Adrenal gland (tissue), 12 donors: ENCODE results near the gene LAMB1. TPM values are rescaled to one million over a fixed set of nuclear protein-coding genes. Genes with fewer than 3 reads are reported as not detected.

ENCODE experiments used
- DNase-seq, 7 donors: peaks; one replicate each; pipeline ENCODE4 v3.0.0-alpha.2; 2019 to 2020
- H3K27ac ChIP-seq, 5 donors: fragments of 200-600 bp; sonication (generic) in 4 of 5; 1 replicate in 3 of 5; 2 replicates in 2 of 5; pipeline versions ENCODE4 v1.5.1 to v1.8.0; 2016 to 2020; ENCODE audit warnings: mild to moderate bottlenecking in 1 of 5
- H3K27me3 ChIP-seq: fragments of 200-600 bp; 2 replicates; pipeline ENCODE4 v1.8.0; 2021
- H3K36me3 ChIP-seq, 2 donors: fragments of 200-600 bp; replicated peaks in 1 of 2; 1 replicate in 1 of 2; 2 replicates in 1 of 2; pipeline versions ENCODE4 v1.5.1 to v1.8.0; 2018 to 2022
- H3K4me1 ChIP-seq, 2 donors: fragments of 200-600 bp; replicated peaks in 1 of 2; 1 replicate in 1 of 2; 2 replicates in 1 of 2; pipeline versions ENCODE4 v1.5.1 to v1.8.0; 2018 to 2021
- H3K4me3 ChIP-seq, 4 donors: fragments of 200-600 bp; sonication (generic) in 3 of 4; one replicate each; pipeline ENCODE4 v1.5.1; 2016 to 2018
- H3K9me3 ChIP-seq, 3 donors: fragments of 200-600 bp; sonication (generic) in 1 of 3; replicated peaks in 1 of 3; 1 replicate in 2 of 3; 2 replicates in 1 of 3; pipeline versions ENCODE4 v1.5.1 to v1.8.0; 2016 to 2021
- POLR2A ChIP-seq, 2 donors: fragments of 450-650 bp; IDR thresholded peaks; one replicate each; pipeline ENCODE4 v1.6.1; 2017; ENCODE audit warnings: antibody characterized with exemption in 2 of 2, mild to moderate bottlenecking in 2 of 2, moderate library complexity in 1 of 2
- WGBS, 4 donors: extraction: QIAGEN DNeasy Blood & Tissue Kit in 2 of 4; methylation state at CpG; one replicate each; pipeline versions ENCODE4 v1.1.5 to v1.1.7; 2013 to 2017; 5-methylcytosine and 5-hydroxymethylcytosine counted together
- intact Hi-C, 2 donors: fragments of 100-400 bp; cut with DNase I; formaldehyde crosslinking; loops; one replicate each; pipeline versions ENCODE4 v1.14.1 to v1.15.0; 2022 to 2023
- polyA plus RNA-seq, 3 donors: library from polyadenylated mRNA; stranded (reverse); fragments of 200-250 nt in 2 of 3; fragments of 350-450 nt in 1 of 3; fragmentation: Illumina TruSeq in 1 of 3; extraction: RNeasy Lipid Tissue Mini Kit (QIAGEN cat#74804) in 1 of 3; gene quantifications; one replicate each; pipeline ENCODE4 v1.2.3, GENCODE V29; 2013 to 2014
- total RNA-seq, 9 donors: library from RNA; depleted of rRNA in 4 of 9; stranded (reverse); fragments of >200 nt in 4 of 9; fragments of 120-200 nt in 1 of 9; fragmentation: NEBNext Ultra II Directional in 1 of 9; extraction: Animal tissue kit (Norgen Biotek cat#: 25700) in 1 of 9; gene quantifications; one replicate each; pipeline versions ENCODE4 v1.1.0 to v1.2.4, GENCODE V29; 2013 to 2023
- TF ChIP-seq, protein P1 (sequence below), 6 experiments: fragments of 450-650 bp in 4 of 6; fragments of 200-600 bp in 2 of 6; sonication (generic) in 1 of 6; IDR thresholded peaks; 1 replicate in 5 of 6; 2 replicates in 1 of 6; pipeline versions ENCODE4 v1.5.1 to v1.8.0; 2016 to 2021; ENCODE audit warnings: antibody characterized with exemption in 6 of 6, mild to moderate bottlenecking in 2 of 6, moderate library complexity in 1 of 6
- donor health status: healthy with polysubstance abuse.
- donor health status: Bipolar disorder and iron deficiency.
- donor health status: DM: yes; HTN: yes; CAD: no.
- donor health status: DM: no; HTN: no; CAD: no.
- donor health status: DM: no; HTN: no; CAD: no.
- donor health status: DM: yes; HTN: yes; CAD: no.

Gene LAMB1
- total and polyA plus RNA-seq, 12 donors = 48.6 to 164 (median 90.2) TPM

GRCh38 chr7:107914831-107915230 lies 88.1 kb downstream of the LAMB1 start:
- H3K4me1 ChIP-seq = peaks cover 0 to 13% of the 10 kb centered on the region in 2 donors
- no peak overlapping the region for H3K4me3 ChIP-seq
- intact Hi-C loops = no loop called here
- TF ChIP-seq, protein P1, sequence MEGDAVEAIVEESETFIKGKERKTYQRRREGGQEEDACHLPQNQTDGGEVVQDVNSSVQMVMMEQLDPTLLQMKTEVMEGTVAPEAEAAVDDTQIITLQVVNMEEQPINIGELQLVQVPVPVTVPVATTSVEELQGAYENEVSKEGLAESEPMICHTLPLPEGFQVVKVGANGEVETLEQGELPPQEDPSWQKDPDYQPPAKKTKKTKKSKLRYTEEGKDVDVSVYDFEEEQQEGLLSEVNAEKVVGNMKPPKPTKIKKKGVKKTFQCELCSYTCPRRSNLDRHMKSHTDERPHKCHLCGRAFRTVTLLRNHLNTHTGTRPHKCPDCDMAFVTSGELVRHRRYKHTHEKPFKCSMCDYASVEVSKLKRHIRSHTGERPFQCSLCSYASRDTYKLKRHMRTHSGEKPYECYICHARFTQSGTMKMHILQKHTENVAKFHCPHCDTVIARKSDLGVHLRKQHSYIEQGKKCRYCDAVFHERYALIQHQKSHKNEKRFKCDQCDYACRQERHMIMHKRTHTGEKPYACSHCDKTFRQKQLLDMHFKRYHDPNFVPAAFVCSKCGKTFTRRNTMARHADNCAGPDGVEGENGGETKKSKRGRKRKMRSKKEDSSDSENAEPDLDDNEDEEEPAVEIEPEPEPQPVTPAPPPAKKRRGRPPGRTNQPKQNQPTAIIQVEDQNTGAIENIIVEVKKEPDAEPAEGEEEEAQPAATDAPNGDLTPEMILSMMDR (IDR thresholded peaks at IDR 0.05) = no peak
- 37 to 48% (median 41%) methylated on average over 1 of the region's 1 CpG for WGBS, 4 donors
- H3K27ac ChIP-seq = no peak overlapping the region
- no peaks in the 10 kb centered on the region for H3K9me3 ChIP-seq
- H3K27me3 ChIP-seq = no peaks in the 10 kb centered on the region
- H3K36me3 ChIP-seq = peaks cover 0 to 37% of the 10 kb centered on the region in 2 donors
- no peak for DNase-seq

GRCh38 chr7:107913851-107914250 lies 89.1 kb downstream of the LAMB1 start:
- peaks cover 0 to 13% of the 10 kb centered on the region in 2 donors for H3K4me1 ChIP-seq
- H3K27me3 ChIP-seq = no peaks in the 10 kb centered on the region
- H3K4me3 ChIP-seq = no peak overlapping the region
- DNase-seq = no peak
- WGBS, 4 donors = 91 to 100% (median 98%) methylated on average over 2 of the region's 2 CpGs
- no peak overlapping the region for H3K27ac ChIP-seq
- H3K9me3 ChIP-seq = no peaks in the 10 kb centered on the region
- TF ChIP-seq POLR2A (IDR thresholded peaks at IDR 0.05) = no peak
- TF ChIP-seq, protein P1 (IDR thresholded peaks at IDR 0.05) = no peak
- H3K36me3 ChIP-seq = peaks cover 0 to 34% of the 10 kb centered on the region in 2 donors
- intact Hi-C loops = no loop called here

DNA sequence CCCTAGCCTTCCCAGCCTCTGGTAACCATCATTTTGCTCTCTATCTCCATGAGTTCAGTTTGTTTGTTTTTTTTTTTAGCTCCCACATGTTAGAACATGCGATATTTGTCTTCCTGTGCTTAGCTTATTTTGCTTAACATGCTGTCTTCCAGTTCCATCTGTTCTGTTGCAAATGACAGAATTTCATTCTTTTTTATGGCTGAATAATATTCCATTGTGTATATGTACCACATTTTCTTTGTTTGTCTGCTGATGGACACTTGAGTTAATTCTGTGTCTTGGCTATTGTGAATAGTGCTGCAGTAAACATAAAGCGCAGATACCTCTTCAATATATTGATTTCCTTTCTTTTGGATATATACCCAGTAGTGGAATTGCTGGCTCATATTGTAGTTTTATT lies 91.0 kb downstream of the LAMB1 start:
- intact Hi-C loops = no loop called here
- Histone ChIP-seq H3K36me3 (peaks cover 0 to 21% of the 10 kb centered on the region in 2 donors), H3K9me3 (no peaks in the 10 kb centered on the region), H3K27me3 (no peaks in the 10 kb centered on the region), H3K4me3 (no peak overlapping the region), H3K4me1 (peaks cover 0 to 22% of the 10 kb centered on the region in 2 donors), H3K27ac (no peak overlapping the region)
- no peak for TF ChIP-seq POLR2A (IDR thresholded peaks at IDR 0.05)
- TF ChIP-seq, protein P1 (IDR thresholded peaks at IDR 0.05) = no peak
- 70 to 98% (median 85%) methylated on average over 2 of the region's 2 CpGs for WGBS, 4 donors
- no peak for DNase-seq

- intact Hi-C loops = no loop called here
- Histone ChIP-seq H3K36me3 (peaks cover 0 to 35% of the 10 kb centered on the region in 2 donors), H3K9me3 (no peaks in the 10 kb centered on the region), H3K27me3 (no peaks in the 10 kb centered on the region), H3K4me3 (no peak overlapping the region), H3K4me1 (peaks cover 0 to 27% of the 10 kb centered on the region in 2 donors), H3K27ac (no peak overlapping the region)
- TF ChIP-seq, protein P1 (IDR thresholded peaks at IDR 0.05) = no peak
- TF ChIP-seq POLR2A (IDR thresholded peaks at IDR 0.05) = no peak
- DNase-seq = no peak
- WGBS, 4 donors = 91 to 100% (median 93%) methylated on average over 1 of the region's 1 CpG
Measured at GRCh38 chr7:107909445-107909844, 93.5 kb downstream of the LAMB1 start.
